Neutrophil (primary cell): Measurements from ENCODE around the gene SYCE1.

ENCODE experiments used
- H3K27ac ChIP-seq: fragments of 200-600 bp; sonication (generic); 2 replicates; pipeline ENCODE4 v1.5.1; 2016; ENCODE audit warnings: mild to moderate bottlenecking, moderate library complexity
- H3K27me3 ChIP-seq: fragments of 200-600 bp; sonication (generic); 2 replicates; pipeline ENCODE4 v1.6.0; 2016; ENCODE audit warnings: mild to moderate bottlenecking
- H3K36me3 ChIP-seq: fragments of 200-600 bp; sonication (generic); 2 replicates; pipeline ENCODE4 v1.5.1; 2017
- H3K4me1 ChIP-seq, 2 experiments: fragments of 200-600 bp in 1 of 2; sonication (generic) in 1 of 2; 1 replicate in 1 of 2; 2 replicates in 1 of 2; pipeline versions ENCODE4 v1.5.1 to v1.6.1; 2013 to 2016; ENCODE audit warnings: low read depth in 1 of 2, low read length in 1 of 2, mild to moderate bottlenecking in 1 of 2, moderate library complexity in 1 of 2; ENCODE audit not compliant: control insufficient read depth in 1 of 2, insufficient read depth in 1 of 2
- H3K4me3 ChIP-seq, 2 experiments: fragments of 200-600 bp in 1 of 2; sonication (generic) in 1 of 2; 1 replicate in 1 of 2; 2 replicates in 1 of 2; pipeline ENCODE4 v1.5.1; 2013 to 2016; ENCODE audit warnings: low read depth in 1 of 2, low read length in 1 of 2, mild to moderate bottlenecking in 1 of 2, moderate library complexity in 1 of 2
- H3K9me3 ChIP-seq: fragments of 200-600 bp; sonication (generic); 2 replicates; pipeline ENCODE4 v1.5.1; 2016
- TF ChIP-seq, protein P1 (sequence below): fragments of 200-600 bp; sonication (generic); IDR thresholded peaks from 2 replicates; pipeline ENCODE4 v1.5.1; 2016; ENCODE audit warnings: antibody characterized with exemption

SYCE1 gene

DNA sequence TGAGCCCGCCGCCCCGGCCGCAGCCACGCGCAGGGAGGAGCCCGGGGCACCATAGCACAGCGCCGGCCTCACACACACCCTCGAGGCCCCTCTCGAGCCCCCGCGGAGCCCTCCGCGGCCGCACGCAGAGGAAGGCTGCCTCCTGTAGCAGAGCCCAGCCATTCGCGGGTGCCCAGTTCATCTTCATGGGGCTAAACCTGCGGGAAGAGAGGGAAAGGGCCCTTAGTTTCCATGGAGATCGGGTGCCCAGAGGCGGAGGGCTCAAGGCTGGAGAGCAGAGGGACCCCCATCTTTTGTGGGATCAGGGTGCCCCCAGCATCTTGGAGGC, 2.9 kb upstream of the SYCE1 start:
- TF ChIP-seq, protein P1, sequence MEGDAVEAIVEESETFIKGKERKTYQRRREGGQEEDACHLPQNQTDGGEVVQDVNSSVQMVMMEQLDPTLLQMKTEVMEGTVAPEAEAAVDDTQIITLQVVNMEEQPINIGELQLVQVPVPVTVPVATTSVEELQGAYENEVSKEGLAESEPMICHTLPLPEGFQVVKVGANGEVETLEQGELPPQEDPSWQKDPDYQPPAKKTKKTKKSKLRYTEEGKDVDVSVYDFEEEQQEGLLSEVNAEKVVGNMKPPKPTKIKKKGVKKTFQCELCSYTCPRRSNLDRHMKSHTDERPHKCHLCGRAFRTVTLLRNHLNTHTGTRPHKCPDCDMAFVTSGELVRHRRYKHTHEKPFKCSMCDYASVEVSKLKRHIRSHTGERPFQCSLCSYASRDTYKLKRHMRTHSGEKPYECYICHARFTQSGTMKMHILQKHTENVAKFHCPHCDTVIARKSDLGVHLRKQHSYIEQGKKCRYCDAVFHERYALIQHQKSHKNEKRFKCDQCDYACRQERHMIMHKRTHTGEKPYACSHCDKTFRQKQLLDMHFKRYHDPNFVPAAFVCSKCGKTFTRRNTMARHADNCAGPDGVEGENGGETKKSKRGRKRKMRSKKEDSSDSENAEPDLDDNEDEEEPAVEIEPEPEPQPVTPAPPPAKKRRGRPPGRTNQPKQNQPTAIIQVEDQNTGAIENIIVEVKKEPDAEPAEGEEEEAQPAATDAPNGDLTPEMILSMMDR = no peak
- Histone ChIP-seq H3K9me3 (peaks cover 18% of the 10 kb centered on the region), H3K27ac (no peak overlapping the region), H3K27me3 (peaks cover 7% of the 10 kb centered on the region), H3K4me1 (no peaks in the 10 kb centered on the region), H3K36me3 (no peaks in the 10 kb centered on the region), H3K4me3 (no peak overlapping the region)

DNA sequence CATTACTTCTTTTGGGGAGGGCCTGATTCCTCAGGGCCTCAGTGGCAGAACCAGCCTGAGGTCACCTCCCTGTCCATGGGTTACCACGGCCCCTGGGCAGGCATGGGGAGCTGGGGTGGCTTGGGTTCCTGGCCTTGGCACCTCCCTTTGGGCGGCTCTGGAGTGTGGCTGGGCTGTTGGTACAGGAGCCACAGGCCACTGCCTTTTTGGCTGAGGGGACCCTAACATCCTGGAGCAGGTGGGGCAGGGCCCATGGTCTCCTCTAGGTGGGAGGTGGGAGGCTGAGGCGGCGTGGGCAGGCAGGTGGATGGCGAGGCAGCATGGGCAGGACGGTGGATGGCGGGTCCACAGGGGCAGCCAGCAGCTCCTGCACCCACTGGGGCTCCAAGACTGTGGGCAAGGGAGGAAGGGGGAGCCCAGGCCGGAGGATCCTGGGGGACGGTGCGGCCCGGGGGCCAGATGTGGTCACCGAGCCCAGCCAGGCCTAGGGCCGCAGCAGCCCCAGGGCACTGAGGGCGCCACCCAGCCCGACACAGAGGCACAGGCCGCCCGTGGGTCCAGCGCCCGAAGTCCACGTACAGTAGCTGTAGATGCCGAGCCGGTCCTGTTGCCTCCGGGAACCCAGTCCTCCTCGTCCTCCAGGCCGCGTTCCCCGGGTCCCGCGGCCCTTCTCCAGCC, 2.4 kb upstream of the SYCE1 start:
- peaks cover 18% of the 10 kb centered on the region for H3K9me3 ChIP-seq
- peaks cover 4% of the 10 kb centered on the region for H3K27me3 ChIP-seq
- TF ChIP-seq, protein P1 = no peak

DNA sequence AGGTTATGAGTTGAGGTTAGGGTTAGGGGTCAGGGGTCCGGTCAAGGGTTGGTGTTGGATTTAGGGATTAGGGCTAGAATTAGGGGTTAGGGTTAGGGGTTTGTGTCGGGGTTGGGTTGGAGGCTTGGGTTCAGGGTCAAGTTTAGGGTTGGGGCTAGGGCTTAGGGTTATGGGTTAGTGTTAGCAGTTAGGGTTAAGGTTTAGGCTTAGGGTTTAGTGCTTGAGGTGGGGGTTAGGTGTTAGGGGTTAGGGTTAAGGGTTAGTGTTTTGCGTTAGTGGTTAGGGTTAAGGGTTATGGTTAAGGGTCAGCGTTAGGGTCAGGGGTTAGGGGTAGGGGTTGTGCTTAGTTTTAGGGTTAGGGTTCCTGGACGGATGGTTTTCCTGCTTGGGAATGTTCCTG, 1.7 kb upstream of the SYCE1 start:
- Histone ChIP-seq H3K27me3 (peaks cover 3% of the 10 kb centered on the region), H3K9me3 (peaks cover 18% of the 10 kb centered on the region), H3K4me3 (no peak overlapping the region), H3K36me3 (no peaks in the 10 kb centered on the region), H3K27ac (no peak overlapping the region), H3K4me1 (no peaks in the 10 kb centered on the region)
- TF ChIP-seq, protein P1 = no peak

More for the DNA sequence above, 2.4 kb upstream of the SYCE1 start:
- Histone ChIP-seq H3K4me1 (no peaks in the 10 kb centered on the region), H3K4me3 (no peak overlapping the region), H3K27ac (no peak overlapping the region), H3K36me3 (no peaks in the 10 kb centered on the region)

DNA sequence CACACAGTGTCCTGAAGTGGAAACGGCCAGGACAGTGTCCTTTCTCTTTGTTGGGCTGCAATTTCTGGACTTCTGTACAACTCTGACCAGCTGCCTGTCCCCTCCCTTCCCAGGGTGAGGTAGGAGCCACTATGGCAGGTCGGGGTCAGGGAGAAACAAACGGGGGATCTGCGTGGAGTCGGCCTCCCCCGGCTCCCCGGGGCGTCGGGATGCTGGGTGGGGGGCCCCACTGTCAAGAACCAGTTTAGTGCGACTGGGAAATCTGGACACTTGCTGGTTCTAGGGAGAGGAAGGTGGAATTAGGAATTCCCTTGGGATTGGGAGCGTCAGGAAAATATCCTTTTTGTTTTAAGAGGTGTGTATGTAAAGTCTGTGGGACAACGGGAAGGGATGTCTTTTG, 567 bp downstream of the SYCE1 start:
- TF ChIP-seq, protein P1 = no peak
- H3K27ac ChIP-seq = no peak overlapping the region
- H3K4me3 ChIP-seq = no peak overlapping the region
- H3K9me3 ChIP-seq = peaks cover 18% of the 10 kb centered on the region
- no peaks in the 10 kb centered on the region for H3K36me3 ChIP-seq
- no peaks in the 10 kb centered on the region for H3K4me1 ChIP-seq
- H3K27me3 ChIP-seq = peaks cover 12% of the 10 kb centered on the region

DNA sequence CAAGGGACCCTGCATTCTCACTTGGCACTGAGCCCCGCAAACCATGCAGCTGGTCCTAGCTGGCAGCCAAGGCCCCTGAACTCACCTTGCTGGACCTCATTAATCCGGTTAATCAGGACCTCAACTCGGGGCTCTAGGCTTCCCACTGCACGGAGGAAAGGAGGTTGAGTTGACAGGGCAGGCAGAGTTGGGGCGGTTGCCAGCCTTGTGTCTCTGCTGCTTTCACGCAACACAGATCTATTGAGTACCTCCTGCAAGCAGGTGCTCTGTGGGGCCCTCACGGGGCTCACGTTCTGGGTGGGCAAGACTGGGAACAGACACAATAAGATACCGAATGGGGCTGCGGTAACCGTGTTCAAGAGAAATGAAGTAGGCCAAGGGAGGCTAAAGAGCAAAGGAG, 6.2 kb downstream of the SYCE1 start:
- H3K36me3 ChIP-seq = no peaks in the 10 kb centered on the region
- no peaks in the 10 kb centered on the region for H3K9me3 ChIP-seq
- H3K27ac ChIP-seq = no peak overlapping the region
- no peak overlapping the region for H3K4me3 ChIP-seq
- TF ChIP-seq, protein P1 = no peak
- H3K27me3 ChIP-seq = peaks cover 10% of the 10 kb centered on the region
- H3K4me1 ChIP-seq = no peaks in the 10 kb centered on the region

DNA sequence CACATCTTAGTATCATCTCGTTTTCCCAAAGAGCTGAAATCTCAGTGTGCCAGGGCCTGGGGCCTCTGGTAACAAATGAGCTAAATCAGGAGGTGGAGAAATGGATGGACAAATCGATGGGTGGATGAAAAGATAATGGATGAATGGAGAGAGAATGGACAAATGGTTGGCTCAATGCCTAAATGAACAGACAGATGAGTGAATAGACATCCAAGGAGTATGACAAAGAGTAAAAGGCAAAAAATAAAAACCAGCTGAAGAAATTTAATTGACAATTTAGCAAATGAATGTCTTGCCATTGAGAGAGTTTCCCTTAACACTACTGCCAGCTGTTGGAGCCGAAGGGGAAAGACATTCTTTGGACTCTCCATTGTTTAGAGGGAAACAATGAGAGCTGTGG, 8.0 kb downstream of the SYCE1 start:
- H3K36me3 ChIP-seq = no peaks in the 10 kb centered on the region
- no peaks in the 10 kb centered on the region for H3K9me3 ChIP-seq
- peaks cover 10% of the 10 kb centered on the region for H3K27me3 ChIP-seq
- no peak overlapping the region for H3K4me3 ChIP-seq
- TF ChIP-seq, protein P1 = no peak
- H3K27ac ChIP-seq = no peak overlapping the region
- H3K4me1 ChIP-seq = no peaks in the 10 kb centered on the region
